HepG2 (cell line): Measurements from ENCODE around the gene SOX12. TPM values are rescaled to one million over a fixed set of nuclear protein-coding genes. Genes with fewer than 3 reads are reported as not detected.

ENCODE experiments used
- ATRX ChIP-seq: sonication (generic); formaldehyde crosslinking; IDR thresholded peaks from 2 replicates; pipeline ENCODE4 v1.4.0; 2020; ENCODE audit warnings: missing genetic modification reagents, borderline replicate concordance
- BHLHE40 ChIP-seq: IDR thresholded peaks from 2 replicates; pipeline ENCODE4 v1.6.1; 2011; ENCODE audit warnings: low read length, improper control_type of control experiment
- GATAD1 ChIP-seq: IDR thresholded peaks from 2 replicates; pipeline ENCODE4 v1.6.1; 2016; ENCODE audit warnings: missing genetic modification reagents, missing compliant biosample characterization
- STAG1 ChIP-seq: sonication (generic); formaldehyde crosslinking; IDR thresholded peaks from 2 replicates; pipeline ENCODE4 v1.4.0; 2020; ENCODE audit warnings: missing genetic modification reagents
- TARDBP ChIP-seq: sonication (generic); formaldehyde crosslinking; IDR thresholded peaks from 2 replicates; pipeline ENCODE4 v1.8.0; 2022; ENCODE audit warnings: mild to moderate bottlenecking, missing genetic modification reagents
- ZKSCAN5 ChIP-seq: sonication (generic); formaldehyde crosslinking; IDR thresholded peaks from 2 replicates; pipeline ENCODE4 v1.5.1; 2020; ENCODE audit warnings: mild to moderate bottlenecking, missing genetic modification reagents
- ZNF101 ChIP-seq: sonication (generic); formaldehyde crosslinking; IDR thresholded peaks from 2 replicates; pipeline ENCODE4 v1.4.0; 2020; ENCODE audit warnings: mild to moderate bottlenecking, low read depth, missing genetic modification reagents, borderline replicate concordance
- ZNF143 ChIP-seq: sonication (generic); formaldehyde crosslinking; IDR thresholded peaks from 2 replicates; pipeline ENCODE4 v1.4.0; 2020; ENCODE audit warnings: missing genetic modification reagents
- ZNF225 ChIP-seq: sonication (generic); formaldehyde crosslinking; IDR thresholded peaks from 2 replicates; pipeline ENCODE4 v1.4.0; 2020; ENCODE audit warnings: mild to moderate bottlenecking, missing genetic modification reagents
- ZNF430 ChIP-seq: sonication (generic); formaldehyde crosslinking; IDR thresholded peaks from 2 replicates; pipeline ENCODE4 v1.9.0; 2021; ENCODE audit warnings: mild to moderate bottlenecking, missing genetic modification reagents
- polyA plus RNA-seq, 8 experiments: library from polyadenylated mRNA; depleted of rRNA in 3 of 8; stranded (reverse) in 7 of 8; unstranded in 1 of 8; fragments of >200 nt; fragmentation: Illumina TruSeq in 4 of 8; extraction: Trizol in 4 of 8; gene quantifications; 2 replicates each; pipeline versions ENCODE4 v1.2.1 to v1.2.3, GENCODE V29; 2011 to 2016; ENCODE audit warnings: low read depth in 4 of 8, missing spikeins in 1 of 8, mixed read lengths in 1 of 8; ENCODE audit not compliant: insufficient read depth in 1 of 8
- total RNA-seq, 5 experiments: library from RNA; depleted of rRNA; stranded (reverse); fragments of >200 nt; fragmentation: Illumina TruSeq; extraction: Trizol; gene quantifications; 2 replicates each; pipeline ENCODE4 v1.2.3, GENCODE V29; 2016; ENCODE audit warnings: low read depth in 1 of 5
- TF ChIP-seq, protein P1 (sequence below): sonication (generic); formaldehyde crosslinking; IDR thresholded peaks from 2 replicates; pipeline ENCODE4 v1.4.0; 2020; ENCODE audit warnings: missing genetic modification reagents
- TF ChIP-seq, protein P2 (sequence below): sonication (generic); formaldehyde crosslinking; IDR thresholded peaks from 2 replicates; pipeline ENCODE4 v1.5.1; 2020; ENCODE audit warnings: missing genetic modification reagents, mild to moderate bottlenecking, borderline replicate concordance
- TF ChIP-seq, protein P3 (sequence below): IDR thresholded peaks from 2 replicates; pipeline ENCODE4 v1.6.1; 2018; ENCODE audit warnings: missing genetic modification reagents, mild to moderate bottlenecking, missing compliant biosample characterization
- TF ChIP-seq, protein P4 (sequence below): sonication (generic); formaldehyde crosslinking; IDR thresholded peaks from 2 replicates; pipeline ENCODE4; 2020; ENCODE audit warnings: missing genetic modification reagents, mild to moderate bottlenecking, borderline replicate concordance
- TF ChIP-seq, protein P5 (sequence below): IDR thresholded peaks from 2 replicates; pipeline ENCODE4 v1.6.1; 2016; ENCODE audit warnings: mild to moderate bottlenecking, missing biosample characterization, missing genetic modification reagents

SOX12 gene
- total and polyA plus RNA-seq, 2 of the 13 experiments (the other 11 are each of a cell fraction or from before 2014, with no cell fraction given) = 10.0 to 18.7 TPM

DNA sequence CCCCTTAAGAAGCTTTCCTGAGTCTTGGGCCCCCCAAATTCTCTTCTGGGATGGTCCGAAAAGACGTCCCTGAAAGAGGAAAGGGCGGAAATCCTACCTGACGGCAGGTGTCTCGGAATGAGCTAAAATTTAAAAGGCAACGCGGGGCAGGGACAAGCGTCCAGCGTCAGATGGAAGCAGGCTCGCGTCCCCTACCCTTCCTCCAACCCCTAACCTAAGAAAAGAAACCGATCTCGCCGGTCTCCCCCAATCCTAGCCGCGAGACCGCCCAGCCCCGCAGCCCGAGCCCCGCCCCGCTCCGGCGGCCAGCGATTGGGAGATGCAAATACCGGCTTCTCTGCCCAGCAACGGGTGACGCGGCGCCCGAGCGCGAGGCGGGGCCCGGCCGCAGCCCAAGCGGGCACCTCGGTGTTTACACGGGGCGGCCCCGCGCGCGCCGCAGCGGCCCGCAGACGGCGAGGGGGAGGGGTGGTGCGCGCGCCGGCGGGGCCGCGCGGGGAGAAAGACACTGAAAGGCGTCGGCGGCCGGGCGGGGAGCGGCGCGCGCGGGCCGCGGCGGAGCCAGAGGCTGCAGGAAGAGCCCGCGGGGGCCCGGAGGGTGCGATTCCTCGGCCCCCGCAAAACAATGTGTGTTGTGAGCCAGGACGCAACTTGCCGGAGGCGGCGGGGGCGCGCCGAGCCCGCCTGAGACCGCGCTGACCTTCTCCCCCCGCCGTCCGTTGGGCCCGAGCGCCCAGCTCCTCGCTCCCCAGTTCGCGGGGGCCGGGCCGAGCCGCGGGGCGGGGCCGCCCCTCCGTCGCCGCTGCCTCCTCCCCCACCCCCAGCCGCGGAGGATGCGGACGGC is at the start of gene SOX12 (continued):
- TF ChIP-seq, protein P1, sequence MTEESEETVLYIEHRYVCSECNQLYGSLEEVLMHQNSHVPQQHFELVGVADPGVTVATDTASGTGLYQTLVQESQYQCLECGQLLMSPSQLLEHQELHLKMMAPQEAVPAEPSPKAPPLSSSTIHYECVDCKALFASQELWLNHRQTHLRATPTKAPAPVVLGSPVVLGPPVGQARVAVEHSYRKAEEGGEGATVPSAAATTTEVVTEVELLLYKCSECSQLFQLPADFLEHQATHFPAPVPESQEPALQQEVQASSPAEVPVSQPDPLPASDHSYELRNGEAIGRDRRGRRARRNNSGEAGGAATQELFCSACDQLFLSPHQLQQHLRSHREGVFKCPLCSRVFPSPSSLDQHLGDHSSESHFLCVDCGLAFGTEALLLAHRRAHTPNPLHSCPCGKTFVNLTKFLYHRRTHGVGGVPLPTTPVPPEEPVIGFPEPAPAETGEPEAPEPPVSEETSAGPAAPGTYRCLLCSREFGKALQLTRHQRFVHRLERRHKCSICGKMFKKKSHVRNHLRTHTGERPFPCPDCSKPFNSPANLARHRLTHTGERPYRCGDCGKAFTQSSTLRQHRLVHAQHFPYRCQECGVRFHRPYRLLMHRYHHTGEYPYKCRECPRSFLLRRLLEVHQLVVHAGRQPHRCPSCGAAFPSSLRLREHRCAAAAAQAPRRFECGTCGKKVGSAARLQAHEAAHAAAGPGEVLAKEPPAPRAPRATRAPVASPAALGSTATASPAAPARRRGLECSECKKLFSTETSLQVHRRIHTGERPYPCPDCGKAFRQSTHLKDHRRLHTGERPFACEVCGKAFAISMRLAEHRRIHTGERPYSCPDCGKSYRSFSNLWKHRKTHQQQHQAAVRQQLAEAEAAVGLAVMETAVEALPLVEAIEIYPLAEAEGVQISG = peak; percentile 43
- TF ChIP-seq STAG1 (CRISPR knock-in tag) (no peak), ZNF143 (CRISPR knock-in tag) (0 out of 2 replicates have a peak, but pooled peaks have one; percentile 10), BHLHE40 (peak; percentile 87), ZNF430 (CRISPR knock-in tag) (no peak), ZKSCAN5 (CRISPR knock-in tag) (no peak), ZNF225 (CRISPR knock-in tag) (no peak), TARDBP (CRISPR knock-in tag) (peak; percentile 78), GATAD1 (CRISPR knock-in tag) (peak; percentile 40; the same call in 1 of the 2 replicates), ATRX (CRISPR knock-in tag) (no peak), ZNF101 (CRISPR knock-in tag) (no peak; the same call in 1 of the 2 replicates)
- TF ChIP-seq, protein P2, sequence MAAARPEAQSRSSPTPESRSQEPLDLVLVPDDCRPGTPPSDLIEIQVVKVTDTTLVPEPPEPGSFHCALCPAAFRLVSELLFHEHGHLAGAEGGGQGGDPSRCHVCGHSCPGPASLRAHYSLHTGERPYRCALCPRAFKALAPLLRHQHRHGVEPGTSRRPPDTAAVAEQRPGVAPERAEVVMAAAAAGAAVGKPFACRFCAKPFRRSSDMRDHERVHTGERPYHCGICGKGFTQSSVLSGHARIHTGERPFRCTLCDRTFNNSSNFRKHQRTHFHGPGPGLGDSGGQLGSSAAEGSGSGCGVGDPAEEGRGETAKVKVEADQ (CRISPR knock-in tag) = peak; percentile 92
- TF ChIP-seq, protein P3, sequence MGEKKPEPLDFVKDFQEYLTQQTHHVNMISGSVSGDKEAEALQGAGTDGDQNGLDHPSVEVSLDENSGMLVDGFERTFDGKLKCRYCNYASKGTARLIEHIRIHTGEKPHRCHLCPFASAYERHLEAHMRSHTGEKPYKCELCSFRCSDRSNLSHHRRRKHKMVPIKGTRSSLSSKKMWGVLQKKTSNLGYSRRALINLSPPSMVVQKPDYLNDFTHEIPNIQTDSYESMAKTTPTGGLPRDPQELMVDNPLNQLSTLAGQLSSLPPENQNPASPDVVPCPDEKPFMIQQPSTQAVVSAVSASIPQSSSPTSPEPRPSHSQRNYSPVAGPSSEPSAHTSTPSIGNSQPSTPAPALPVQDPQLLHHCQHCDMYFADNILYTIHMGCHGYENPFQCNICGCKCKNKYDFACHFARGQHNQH (CRISPR knock-in tag) = no peak
- TF ChIP-seq, protein P4, sequence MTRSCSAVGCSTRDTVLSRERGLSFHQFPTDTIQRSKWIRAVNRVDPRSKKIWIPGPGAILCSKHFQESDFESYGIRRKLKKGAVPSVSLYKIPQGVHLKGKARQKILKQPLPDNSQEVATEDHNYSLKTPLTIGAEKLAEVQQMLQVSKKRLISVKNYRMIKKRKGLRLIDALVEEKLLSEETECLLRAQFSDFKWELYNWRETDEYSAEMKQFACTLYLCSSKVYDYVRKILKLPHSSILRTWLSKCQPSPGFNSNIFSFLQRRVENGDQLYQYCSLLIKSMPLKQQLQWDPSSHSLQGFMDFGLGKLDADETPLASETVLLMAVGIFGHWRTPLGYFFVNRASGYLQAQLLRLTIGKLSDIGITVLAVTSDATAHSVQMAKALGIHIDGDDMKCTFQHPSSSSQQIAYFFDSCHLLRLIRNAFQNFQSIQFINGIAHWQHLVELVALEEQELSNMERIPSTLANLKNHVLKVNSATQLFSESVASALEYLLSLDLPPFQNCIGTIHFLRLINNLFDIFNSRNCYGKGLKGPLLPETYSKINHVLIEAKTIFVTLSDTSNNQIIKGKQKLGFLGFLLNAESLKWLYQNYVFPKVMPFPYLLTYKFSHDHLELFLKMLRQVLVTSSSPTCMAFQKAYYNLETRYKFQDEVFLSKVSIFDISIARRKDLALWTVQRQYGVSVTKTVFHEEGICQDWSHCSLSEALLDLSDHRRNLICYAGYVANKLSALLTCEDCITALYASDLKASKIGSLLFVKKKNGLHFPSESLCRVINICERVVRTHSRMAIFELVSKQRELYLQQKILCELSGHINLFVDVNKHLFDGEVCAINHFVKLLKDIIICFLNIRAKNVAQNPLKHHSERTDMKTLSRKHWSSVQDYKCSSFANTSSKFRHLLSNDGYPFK (CRISPR knock-in tag) = peak; percentile 48; the same call in 1 of the 2 replicates
- TF ChIP-seq, protein P5, sequence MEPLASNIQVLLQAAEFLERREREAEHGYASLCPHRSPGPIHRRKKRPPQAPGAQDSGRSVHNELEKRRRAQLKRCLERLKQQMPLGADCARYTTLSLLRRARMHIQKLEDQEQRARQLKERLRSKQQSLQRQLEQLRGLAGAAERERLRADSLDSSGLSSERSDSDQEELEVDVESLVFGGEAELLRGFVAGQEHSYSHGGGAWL (CRISPR knock-in tag) = no peak
